HG03066 (cell line): ENCODE results near the gene POLR3E.
"Not testable (repeated sequence)": the region's sequence is repeated elsewhere in the genome, so short reads cannot be mapped to it uniquely, and the experiment has no call there.

Experiments
- ATAC-seq: cut with Tn5 transposase; IDR thresholded peaks from one replicate; pipeline ENCODE4 v1.9.1; 2021; ENCODE audit warnings: low read depth; ENCODE audit not compliant: unreplicated experiment

The POLR3E gene

DNA sequence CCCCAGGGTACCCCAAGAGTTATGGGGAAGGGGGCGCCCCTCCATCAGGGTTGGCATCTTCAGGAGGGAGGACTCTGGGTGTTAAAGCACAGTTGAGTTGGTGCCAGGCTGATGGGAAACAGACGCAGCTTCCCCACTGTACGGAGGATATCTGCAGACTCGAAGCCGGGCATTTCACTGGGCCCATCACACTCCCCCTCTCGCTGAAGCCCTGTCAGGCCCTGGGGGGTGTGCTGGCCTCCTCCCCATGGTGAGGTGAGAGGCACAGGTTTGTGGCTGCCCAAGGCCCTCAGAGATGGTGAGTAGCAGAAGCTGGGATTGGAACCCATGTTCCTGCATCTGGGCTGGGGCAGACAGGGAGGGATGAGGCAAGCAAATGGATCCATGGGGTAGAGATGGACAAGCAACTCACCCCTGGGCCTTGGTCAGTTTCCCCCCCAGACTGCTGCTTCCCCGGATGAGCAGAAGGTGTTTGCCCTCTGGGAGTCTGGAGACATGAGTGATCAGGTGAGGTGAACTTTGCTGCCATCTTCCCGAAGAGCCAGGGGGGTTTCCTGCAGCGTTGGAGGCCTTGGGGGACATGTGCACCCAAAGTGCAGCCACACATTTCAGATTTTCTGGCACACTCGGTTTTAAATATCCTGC, 31.0 kb downstream of the POLR3E start:
- ATAC-seq = no peak

DNA sequence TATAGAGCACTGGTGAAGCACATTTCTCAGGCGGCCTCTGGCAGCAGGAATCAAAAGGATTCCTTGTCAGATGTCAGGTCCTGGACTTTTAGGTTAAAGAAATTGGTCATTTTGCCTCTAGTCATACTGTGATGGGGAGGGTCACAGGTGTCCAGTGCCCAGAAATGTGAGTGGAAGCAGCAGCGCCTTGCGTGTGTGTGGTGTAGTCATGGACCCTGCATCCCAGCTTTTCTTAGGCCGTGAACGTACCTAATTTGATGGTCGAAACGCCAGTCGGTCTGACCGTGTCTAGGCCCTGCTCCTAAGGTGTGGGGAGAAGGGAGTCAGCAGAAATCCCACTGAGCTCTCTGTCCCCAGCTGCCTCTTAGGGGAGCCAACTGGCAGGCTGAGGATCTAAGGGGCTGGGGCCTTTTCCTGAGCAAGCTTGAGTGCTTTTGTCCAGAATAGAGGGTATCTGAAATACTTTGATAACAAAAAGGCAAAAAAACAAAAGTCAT, 32.0 kb downstream of the POLR3E start:
- no peak for ATAC-seq

- ATAC-seq = no peak
Measured at GRCh38 chr16:22330326-22330725, 33.1 kb downstream of the POLR3E start.

DNA sequence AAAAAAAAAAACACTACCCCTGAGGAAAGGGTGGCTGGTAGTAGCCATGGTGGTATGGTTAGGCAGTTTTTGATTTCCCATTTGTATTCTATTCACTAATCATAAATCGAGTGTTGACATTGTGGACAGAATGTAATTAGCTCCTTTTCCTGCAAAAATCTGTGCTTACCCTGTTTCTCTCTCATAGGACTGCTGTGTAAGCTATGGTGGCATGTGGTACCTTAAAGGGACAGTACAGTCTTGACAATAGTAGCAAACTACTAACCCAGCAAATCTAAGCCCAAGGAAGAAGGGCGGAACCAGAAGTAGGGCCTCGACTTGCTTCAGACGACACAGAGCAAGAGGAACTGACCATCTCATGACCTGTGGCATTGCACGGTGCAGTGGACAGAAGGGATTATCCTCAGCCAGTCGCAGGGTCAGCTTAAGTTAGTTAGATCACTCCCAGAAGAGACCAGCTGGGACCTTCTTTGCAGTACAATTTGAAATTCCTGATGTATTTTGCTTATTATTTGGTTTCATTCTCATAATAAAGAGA, 36.3 kb downstream of the POLR3E start:
- ATAC-seq = no peak

DNA sequence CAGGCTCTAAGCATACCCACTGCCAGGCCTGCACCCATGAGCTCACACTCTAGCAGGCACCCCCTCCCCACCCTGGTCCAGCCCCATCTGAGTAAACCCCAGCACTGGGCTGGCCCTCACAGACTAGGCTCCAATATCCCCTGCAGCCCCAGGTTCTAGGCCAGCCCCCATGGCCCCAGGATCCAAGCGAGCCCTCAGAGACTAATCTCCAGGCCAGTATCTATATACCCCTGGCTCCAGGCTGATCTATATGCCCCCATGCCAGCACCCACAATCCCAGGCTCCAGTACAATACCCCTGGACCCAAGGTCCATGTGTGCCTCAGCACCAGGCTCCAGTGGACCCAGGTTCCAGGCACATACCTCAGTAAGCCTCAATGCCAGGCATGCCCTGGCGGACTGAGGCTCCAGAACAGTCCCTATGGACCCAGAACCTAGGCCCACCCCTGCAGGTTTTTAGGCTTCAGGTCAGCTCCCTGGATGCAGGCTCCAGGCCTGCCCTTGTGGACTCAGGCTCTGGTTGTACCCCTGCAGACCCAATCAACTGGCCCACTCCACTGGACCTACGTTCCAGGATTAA, 38.5 kb downstream of the POLR3E start:
- ATAC-seq = no peak

DNA sequence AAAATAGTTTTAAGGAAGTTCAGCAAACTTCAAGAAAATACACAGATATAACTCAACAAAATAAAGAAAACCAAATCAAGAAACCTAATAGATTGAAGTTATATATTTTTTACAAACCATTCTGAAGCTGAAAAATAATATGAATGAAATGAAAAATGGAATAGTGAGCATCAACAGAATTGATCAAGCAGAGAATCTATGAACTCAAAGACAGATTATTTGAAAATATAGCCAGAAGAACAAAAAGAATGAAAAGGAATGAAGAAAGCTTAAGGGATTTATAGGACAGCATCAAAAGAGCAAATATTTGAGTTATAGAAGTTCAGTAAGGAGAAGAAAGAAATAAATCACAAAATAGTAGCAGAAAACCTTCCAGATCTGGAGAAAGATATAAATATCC, 39.4 kb downstream of the POLR3E start:
- no peak for ATAC-seq

GRCh38 chr16:22337045-22337444, 39.8 kb downstream of the POLR3E start:
- no peak for ATAC-seq

GRCh38 chr16:22337849-22338635, 40.8 kb downstream of the POLR3E start:
- no peak for ATAC-seq

GRCh38 chr16:22340945-22341344, 43.7 kb downstream of the POLR3E start:
- no peak for ATAC-seq

DNA sequence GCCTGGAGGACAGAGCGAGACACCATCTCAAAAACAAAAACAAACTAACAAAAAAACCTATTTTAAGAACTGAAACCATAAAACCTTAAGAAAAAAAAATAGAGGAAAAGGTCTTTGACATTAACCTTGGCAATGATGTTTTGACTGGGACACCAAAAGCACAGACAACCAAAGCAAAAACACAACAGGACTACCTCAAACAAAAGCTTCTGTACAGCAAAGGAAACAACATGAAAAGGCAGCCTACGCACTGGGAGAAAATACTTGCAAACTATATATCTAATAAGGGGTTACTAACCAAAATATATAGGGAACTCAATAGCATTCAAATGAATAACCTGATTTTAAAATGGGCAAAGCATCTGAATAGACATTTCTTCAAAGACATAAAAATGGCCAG, 44.9 kb downstream of the POLR3E start:
- no peak for ATAC-seq

DNA sequence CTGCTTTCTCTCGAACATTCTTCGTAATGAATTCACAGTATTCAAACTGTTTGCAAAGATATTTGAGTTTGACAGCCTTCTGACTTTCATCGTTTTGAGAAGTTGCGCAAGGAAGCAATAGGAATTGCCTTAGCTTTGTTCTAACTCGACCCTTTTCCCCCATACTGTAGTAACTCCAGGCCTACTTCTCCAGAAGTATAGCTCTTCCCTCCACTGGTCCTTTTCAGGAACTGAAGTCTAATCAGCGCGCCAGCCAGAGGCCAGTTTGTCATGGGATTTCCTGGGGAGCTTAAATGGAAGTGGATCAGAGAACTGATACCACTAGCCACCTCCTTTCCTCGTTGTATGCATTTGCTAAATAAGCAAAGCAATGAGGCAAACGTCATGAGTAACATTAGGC, 49.3 kb downstream of the POLR3E start:
- ATAC-seq = no peak

- ATAC-seq = no peak
Measured at GRCh38 chr16:22347100-22347820, 50.1 kb downstream of the POLR3E start.

DNA sequence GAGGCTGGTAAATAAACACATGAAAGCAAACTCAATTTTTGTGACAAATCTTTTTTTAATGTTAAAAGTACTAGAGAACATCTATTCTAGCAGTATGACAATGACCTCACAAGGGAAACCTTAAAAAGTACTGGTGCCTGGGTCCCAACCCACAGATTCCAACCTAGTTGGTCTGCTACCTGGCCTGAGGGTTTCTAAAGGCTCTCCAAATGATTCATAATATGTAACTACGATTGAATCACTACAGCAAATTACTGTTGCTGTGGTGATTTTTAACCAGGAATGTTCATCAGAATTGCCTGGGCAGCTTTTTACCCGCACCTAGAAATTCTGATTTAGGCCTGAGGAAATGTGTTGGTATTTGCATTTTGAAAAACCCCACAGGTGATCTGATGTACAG, 51.1 kb downstream of the POLR3E start:
- no peak for ATAC-seq

DNA sequence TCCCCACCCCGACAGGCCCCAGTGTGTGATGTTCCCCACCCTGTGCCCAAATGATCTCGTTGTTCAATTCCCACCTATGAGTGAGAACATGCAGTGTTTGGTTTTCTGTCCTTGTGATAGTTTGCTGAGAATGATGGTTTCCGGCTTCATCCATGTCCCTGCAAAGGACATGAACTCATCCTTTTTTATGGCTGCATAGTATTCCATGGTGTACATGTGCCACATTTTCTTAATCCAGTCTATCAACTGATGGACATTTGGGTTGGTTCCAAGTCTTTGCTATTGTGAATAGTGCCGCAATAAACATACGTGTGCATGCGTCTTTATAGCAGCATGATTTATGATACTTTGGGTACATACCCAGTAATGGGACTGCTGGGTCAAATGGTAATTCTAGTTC, 53.8 kb downstream of the POLR3E start:
- not testable (repeated sequence) for ATAC-seq

DNA sequence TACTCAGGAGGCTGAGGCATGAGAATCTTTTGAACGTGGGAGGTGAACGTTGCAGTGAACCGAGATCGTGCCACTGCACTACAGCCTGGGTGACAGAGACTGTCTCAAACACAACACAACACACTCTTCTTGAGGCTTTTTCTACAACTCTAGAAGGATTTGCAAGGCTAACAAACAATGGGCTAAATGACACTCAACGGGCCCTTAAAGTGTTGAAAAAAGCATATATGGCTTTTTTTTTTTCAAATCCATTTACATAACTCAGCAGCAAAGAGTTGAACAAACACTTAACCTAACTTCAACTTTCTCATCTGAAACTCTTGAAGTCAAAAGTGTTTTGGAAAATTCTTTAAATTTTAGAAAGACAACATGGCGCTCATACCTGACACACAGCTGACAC, 54.9 kb downstream of the POLR3E start:
- ATAC-seq = no peak

DNA sequence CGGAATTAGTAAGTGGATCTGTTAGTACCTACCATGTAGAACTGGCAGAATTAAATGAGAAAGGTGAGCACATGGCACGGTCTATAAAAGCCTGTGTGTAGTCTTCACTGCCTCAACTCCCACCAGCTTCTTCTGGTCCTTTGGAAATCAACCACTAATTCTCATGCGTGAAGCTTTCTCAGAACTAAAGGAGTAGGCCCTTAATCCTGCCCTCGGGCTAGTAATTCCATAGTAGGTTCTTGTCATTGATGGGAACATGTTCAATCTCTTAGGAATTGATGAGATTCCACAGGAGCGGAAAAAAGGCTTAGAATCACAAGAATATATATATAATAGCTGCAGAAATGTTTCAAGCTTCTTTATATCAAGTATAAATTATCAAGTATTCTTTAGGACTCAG, 55.5 kb downstream of the POLR3E start:
- ATAC-seq = no peak

- ATAC-seq = no peak
Measured at GRCh38 chr16:22353191-22353919, 56.1 kb downstream of the POLR3E start.

GRCh38 chr16:22353933-22354541, 56.8 kb downstream of the POLR3E start:
- no peak for ATAC-seq

GRCh38 chr16:22355487-22355908, 58.3 kb downstream of the POLR3E start:
- no peak for ATAC-seq
